ENCODE results near the gene RFPL3. TPM values are rescaled to one million over a fixed set of nuclear protein-coding genes. Genes with fewer than 3 reads are reported as not detected.
"Not testable (repeated sequence)": the region's sequence is repeated elsewhere in the genome, so short reads cannot be mapped to it uniquely, and the experiment has no call there.

RFPL3 gene
- total RNA-seq, 1 donor from 2014 or later, result not detected

DNA sequence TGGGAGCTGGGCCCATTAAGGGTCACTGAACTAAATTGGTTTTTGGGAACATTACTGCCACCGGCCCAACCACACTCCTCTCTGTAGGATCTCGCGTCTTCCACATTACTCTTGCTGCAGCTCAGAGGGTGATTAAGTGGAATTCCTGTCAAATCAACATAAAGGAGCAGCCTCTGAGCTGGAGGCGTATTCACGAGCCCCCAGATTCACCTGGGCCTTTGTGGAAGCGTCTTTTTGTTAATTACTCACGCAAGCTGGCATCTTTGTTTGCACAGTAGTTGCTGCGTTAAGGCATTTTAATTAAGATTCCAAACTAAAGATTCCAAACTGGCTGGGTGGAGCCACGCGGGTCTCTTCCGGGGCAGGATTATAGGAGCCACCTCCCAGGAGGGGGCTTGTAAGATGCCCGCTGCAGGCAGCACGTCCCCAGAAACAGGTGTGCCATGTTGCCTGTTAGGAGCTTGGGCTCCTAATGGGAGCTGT lies 21.5 kb upstream of the RFPL3 start:
- no peaks in the 10 kb centered on the region for H3K36me3 ChIP-seq (ENCODE audit: control insufficient read depth in 3 of 3, insufficient read depth in 3 of 3, low read length in 3 of 3)
- H3K27me3 ChIP-seq (ENCODE audit: control insufficient read depth in 3 of 3, insufficient read depth in 3 of 3, low read length in 3 of 3), result peaks cover 26 to 47% (median 40%) of the 10 kb centered on the region in 3 donors
- H3K9ac ChIP-seq (ENCODE audit: low read depth in 1 of 3, low read length in 3 of 3), result no peak overlapping the region
- peaks cover 0 to 2% (median 0%) of the 10 kb centered on the region in 3 donors for H3K4me1 ChIP-seq (ENCODE audit: control insufficient read depth in 3 of 3, insufficient read depth in 3 of 3, low read length in 3 of 3)
- no peaks in the 10 kb centered on the region for H3K9me3 ChIP-seq (ENCODE audit: control insufficient read depth in 3 of 3, low read length in 3 of 3)
- no peak overlapping the region for H3K4me3 ChIP-seq (ENCODE audit: low read length in 3 of 3)
- H3K27ac ChIP-seq (ENCODE audit: low read depth, low read length), result no peak overlapping the region

DNA sequence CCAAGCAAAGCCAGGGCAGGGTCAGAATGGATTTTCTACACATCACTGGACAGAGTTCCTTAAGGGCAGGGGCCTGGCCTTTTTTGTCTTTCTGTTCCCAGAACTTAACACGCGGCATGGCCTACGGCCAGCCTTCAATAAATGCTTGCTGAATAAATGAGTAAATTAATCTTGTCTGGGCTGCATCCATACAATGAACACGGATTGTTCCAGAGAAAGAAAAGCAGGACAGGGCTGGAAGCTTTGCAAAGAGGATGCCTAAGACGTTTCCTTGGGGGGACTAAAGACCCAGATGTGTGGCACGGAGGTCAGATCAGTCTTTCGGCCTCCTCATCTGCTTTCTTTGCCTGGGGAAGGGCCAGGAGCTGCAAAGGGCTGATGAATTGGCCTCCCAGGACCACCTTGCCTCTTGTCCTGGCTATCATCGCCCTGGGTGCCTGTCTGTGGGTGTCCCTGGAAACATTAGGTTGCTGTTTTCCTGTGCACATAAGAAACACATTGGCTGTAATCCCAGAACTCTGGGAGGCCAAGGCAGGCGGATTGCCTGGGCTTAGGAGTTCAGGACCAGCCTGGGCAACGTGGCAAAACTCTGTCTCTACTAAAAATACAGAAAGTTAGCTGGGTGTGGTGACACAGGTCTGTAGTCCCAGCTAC lies 20.8 kb upstream of the RFPL3 start:
- no peak overlapping the region for H3K4me3 ChIP-seq (ENCODE audit: low read length in 3 of 3)
- no peak overlapping the region for H3K27ac ChIP-seq (ENCODE audit: low read depth, low read length)
- no peak overlapping the region for H3K9ac ChIP-seq (ENCODE audit: low read depth in 1 of 3, low read length in 3 of 3)
- no peaks in the 10 kb centered on the region for H3K36me3 ChIP-seq (ENCODE audit: control insufficient read depth in 3 of 3, insufficient read depth in 3 of 3, low read length in 3 of 3)
- no peaks in the 10 kb centered on the region for H3K9me3 ChIP-seq (ENCODE audit: control insufficient read depth in 3 of 3, low read length in 3 of 3)
- peaks cover 26 to 49% (median 45%) of the 10 kb centered on the region in 3 donors for H3K27me3 ChIP-seq (ENCODE audit: control insufficient read depth in 3 of 3, insufficient read depth in 3 of 3, low read length in 3 of 3)
- no peaks in the 10 kb centered on the region for H3K4me1 ChIP-seq (ENCODE audit: control insufficient read depth in 3 of 3, insufficient read depth in 3 of 3, low read length in 3 of 3)

- not testable (repeated sequence) for H3K9me3 ChIP-seq (ENCODE audit: control insufficient read depth in 3 of 3, low read length in 3 of 3); H3K4me1 ChIP-seq (ENCODE audit: control insufficient read depth in 3 of 3, insufficient read depth in 3 of 3, low read length in 3 of 3); H3K36me3 ChIP-seq (ENCODE audit: control insufficient read depth in 3 of 3, insufficient read depth in 3 of 3, low read length in 3 of 3); H3K27ac ChIP-seq (ENCODE audit: low read depth, low read length); H3K4me3 ChIP-seq (ENCODE audit: low read length in 3 of 3); H3K9ac ChIP-seq (ENCODE audit: low read depth in 1 of 3, low read length in 3 of 3)
- peaks cover 26 to 44% (median 40%) of the 10 kb centered on the region in 3 donors for H3K27me3 ChIP-seq (ENCODE audit: control insufficient read depth in 3 of 3, insufficient read depth in 3 of 3, low read length in 3 of 3)
These were observed 20.2 kb upstream of the RFPL3 start for GRCh38 chr22:32337425-32337824.

DNA sequence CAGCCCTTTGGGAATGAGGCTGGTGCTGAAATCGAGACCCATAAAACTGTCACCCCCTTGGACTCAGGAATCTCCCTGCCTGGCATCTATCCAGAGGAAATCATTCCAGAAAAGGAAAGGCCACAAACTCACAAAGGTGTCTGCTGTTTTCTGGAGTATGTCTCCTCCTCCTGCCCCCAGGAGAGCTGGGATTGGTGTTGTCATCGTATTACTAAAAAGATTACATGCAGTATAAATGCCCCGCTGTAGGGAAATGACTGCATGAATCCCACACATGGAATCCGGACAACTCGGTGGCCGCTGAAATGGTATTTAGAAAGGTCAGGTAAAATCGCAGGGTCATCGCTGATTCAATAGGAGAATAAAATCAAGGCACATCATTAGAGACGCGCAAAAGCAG lies 18.9 kb upstream of the RFPL3 start:
- H3K36me3 ChIP-seq (ENCODE audit: control insufficient read depth in 3 of 3, insufficient read depth in 3 of 3, low read length in 3 of 3), result no peaks in the 10 kb centered on the region
- H3K27me3 ChIP-seq (ENCODE audit: control insufficient read depth in 3 of 3, insufficient read depth in 3 of 3, low read length in 3 of 3), result peaks cover 26 to 39% (median 38%) of the 10 kb centered on the region in 3 donors
- no peak overlapping the region for H3K27ac ChIP-seq (ENCODE audit: low read depth, low read length)
- no peaks in the 10 kb centered on the region for H3K9me3 ChIP-seq (ENCODE audit: control insufficient read depth in 3 of 3, low read length in 3 of 3)
- no peaks in the 10 kb centered on the region for H3K4me1 ChIP-seq (ENCODE audit: control insufficient read depth in 3 of 3, insufficient read depth in 3 of 3, low read length in 3 of 3)
- H3K9ac ChIP-seq (ENCODE audit: low read depth in 1 of 3, low read length in 3 of 3), result no peak overlapping the region
- H3K4me3 ChIP-seq (ENCODE audit: low read length in 3 of 3), result no peak overlapping the region

GRCh38 chr22:32339190-32340012 lies 18.3 kb upstream of the RFPL3 start:
- Histone ChIP-seq H3K9me3 (ENCODE audit: control insufficient read depth in 3 of 3, low read length in 3 of 3) (no peaks in the 10 kb centered on the region), H3K9ac (ENCODE audit: low read depth in 1 of 3, low read length in 3 of 3) (no peak overlapping the region), H3K36me3 (ENCODE audit: control insufficient read depth in 3 of 3, insufficient read depth in 3 of 3, low read length in 3 of 3) (no peaks in the 10 kb centered on the region), H3K4me3 (ENCODE audit: low read length in 3 of 3) (no peak overlapping the region), H3K27me3 (ENCODE audit: control insufficient read depth in 3 of 3, insufficient read depth in 3 of 3, low read length in 3 of 3) (peaks cover 27 to 37% (median 32%) of the 10 kb centered on the region in 3 donors), H3K4me1 (ENCODE audit: control insufficient read depth in 3 of 3, insufficient read depth in 3 of 3, low read length in 3 of 3) (no peaks in the 10 kb centered on the region), H3K27ac (ENCODE audit: low read depth, low read length) (no peak overlapping the region)

- Histone ChIP-seq H3K4me3 (ENCODE audit: low read length in 3 of 3) (no peak overlapping the region), H3K9me3 (ENCODE audit: control insufficient read depth in 3 of 3, low read length in 3 of 3) (no peaks in the 10 kb centered on the region), H3K9ac (ENCODE audit: low read depth in 1 of 3, low read length in 3 of 3) (no peak overlapping the region), H3K27ac (ENCODE audit: low read depth, low read length) (no peak overlapping the region), H3K4me1 (ENCODE audit: control insufficient read depth in 3 of 3, insufficient read depth in 3 of 3, low read length in 3 of 3) (no peaks in the 10 kb centered on the region), H3K36me3 (ENCODE audit: control insufficient read depth in 3 of 3, insufficient read depth in 3 of 3, low read length in 3 of 3) (no peaks in the 10 kb centered on the region), H3K27me3 (ENCODE audit: control insufficient read depth in 3 of 3, insufficient read depth in 3 of 3, low read length in 3 of 3) (peaks cover 25 to 29% (median 27%) of the 10 kb centered on the region in 3 donors)
These were observed 17.3 kb upstream of the RFPL3 start for GRCh38 chr22:32340411-32340810.

DNA sequence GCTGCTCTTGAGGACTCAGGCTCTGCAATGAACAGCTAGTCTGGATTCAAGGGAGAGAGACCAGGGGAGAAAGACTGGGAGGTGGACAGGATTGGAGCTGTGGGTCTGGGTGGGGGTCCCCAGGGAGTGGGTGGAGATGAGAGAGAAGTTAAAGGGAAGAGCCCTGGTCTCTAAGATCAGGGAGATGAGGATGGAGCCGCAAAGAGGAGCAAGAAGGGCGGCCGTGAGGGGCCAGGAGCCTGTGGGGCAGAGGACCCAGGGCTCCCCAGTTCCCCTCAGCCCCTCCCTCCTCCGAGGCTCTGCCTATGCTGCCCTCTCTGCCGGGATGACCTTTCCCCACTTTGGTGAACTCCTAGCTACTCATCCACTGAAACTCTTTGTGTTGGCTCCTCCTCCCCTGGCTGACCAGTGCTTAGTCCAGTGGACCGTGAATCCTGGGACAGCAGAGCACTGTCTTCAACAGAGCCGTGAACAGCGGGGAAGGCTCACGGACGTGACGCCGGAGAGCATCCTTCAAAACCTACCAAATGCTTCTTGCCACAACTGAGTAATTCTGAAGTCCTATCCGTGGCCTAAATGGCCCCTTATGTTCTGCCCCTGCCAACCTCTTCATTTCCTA lies 16.4 kb upstream of the RFPL3 start:
- no peaks in the 10 kb centered on the region for H3K36me3 ChIP-seq (ENCODE audit: control insufficient read depth in 3 of 3, insufficient read depth in 3 of 3, low read length in 3 of 3)
- H3K27me3 ChIP-seq (ENCODE audit: control insufficient read depth in 3 of 3, insufficient read depth in 3 of 3, low read length in 3 of 3), result peaks cover 22 to 29% (median 27%) of the 10 kb centered on the region in 3 donors
- no peak overlapping the region for H3K4me3 ChIP-seq (ENCODE audit: low read length in 3 of 3)
- H3K27ac ChIP-seq (ENCODE audit: low read depth, low read length), result no peak overlapping the region
- H3K9ac ChIP-seq (ENCODE audit: low read depth in 1 of 3, low read length in 3 of 3), result no peak overlapping the region
- no peaks in the 10 kb centered on the region for H3K9me3 ChIP-seq (ENCODE audit: control insufficient read depth in 3 of 3, low read length in 3 of 3)
- H3K4me1 ChIP-seq (ENCODE audit: control insufficient read depth in 3 of 3, insufficient read depth in 3 of 3, low read length in 3 of 3), result no peaks in the 10 kb centered on the region

- Histone ChIP-seq H3K27ac (ENCODE audit: low read depth, low read length) (no peak overlapping the region), H3K9me3 (ENCODE audit: control insufficient read depth in 3 of 3, low read length in 3 of 3) (no peaks in the 10 kb centered on the region), H3K4me3 (ENCODE audit: low read length in 3 of 3) (no peak overlapping the region), H3K36me3 (ENCODE audit: control insufficient read depth in 3 of 3, insufficient read depth in 3 of 3, low read length in 3 of 3) (no peaks in the 10 kb centered on the region), H3K9ac (ENCODE audit: low read depth in 1 of 3, low read length in 3 of 3) (no peak overlapping the region), H3K27me3 (ENCODE audit: control insufficient read depth in 3 of 3, insufficient read depth in 3 of 3, low read length in 3 of 3) (peaks cover 22 to 29% (median 27%) of the 10 kb centered on the region in 3 donors), H3K4me1 (ENCODE audit: control insufficient read depth in 3 of 3, insufficient read depth in 3 of 3, low read length in 3 of 3) (no peaks in the 10 kb centered on the region)
These were observed 14.7 kb upstream of the RFPL3 start for GRCh38 chr22:32342977-32343376.

- Histone ChIP-seq H3K4me1 (ENCODE audit: control insufficient read depth in 3 of 3, insufficient read depth in 3 of 3, low read length in 3 of 3) (no peaks in the 10 kb centered on the region), H3K36me3 (ENCODE audit: control insufficient read depth in 3 of 3, insufficient read depth in 3 of 3, low read length in 3 of 3) (no peaks in the 10 kb centered on the region), H3K27ac (ENCODE audit: low read depth, low read length) (no peak overlapping the region), H3K9ac (ENCODE audit: low read depth in 1 of 3, low read length in 3 of 3) (no peak overlapping the region), H3K27me3 (ENCODE audit: control insufficient read depth in 3 of 3, insufficient read depth in 3 of 3, low read length in 3 of 3) (peaks cover 22 to 26% (median 26%) of the 10 kb centered on the region in 3 donors), H3K4me3 (ENCODE audit: low read length in 3 of 3) (no peak overlapping the region), H3K9me3 (ENCODE audit: control insufficient read depth in 3 of 3, low read length in 3 of 3) (no peaks in the 10 kb centered on the region)
These were observed 13.7 kb upstream of the RFPL3 start for GRCh38 chr22:32343941-32344340.

All from skeletal muscle tissue (tissue), 4 donors.